PFSK-1 (cell line): ENCODE data around the gene MFSD11.

Experiments
- FOXP2 ChIP-seq: optimal IDR thresholded peaks from 2 replicates; pipeline ENCODE3; 2011; ENCODE audit warnings: borderline replicate concordance, control low read depth, inconsistent platforms; ENCODE audit not compliant: insufficient read depth; ENCODE audit errors: extremely low read length, extremely low read depth
- POLR2AphosphoS5 ChIP-seq: IDR thresholded peaks from 2 replicates; pipeline ENCODE4 v1.6.1; 2012; ENCODE audit warnings: low read depth, mild to moderate bottlenecking, control low read depth, low read length, moderate library complexity
- REST ChIP-seq, 2 experiments: IDR thresholded peaks; 2 replicates each; pipeline versions ENCODE4 v1.6.1 to v1.8.0; 2011 to 2012; ENCODE audit warnings: low read depth in 2 of 2, low read length in 2 of 2, control low read depth in 1 of 2, inconsistent platforms in 1 of 2, mild to moderate bottlenecking in 1 of 2, moderate library complexity in 1 of 2; ENCODE audit not compliant: insufficient read depth in 1 of 2
- SIN3A ChIP-seq: IDR thresholded peaks from 2 replicates; pipeline ENCODE4 v1.6.1; 2012; ENCODE audit warnings: mild to moderate bottlenecking, low read length, moderate library complexity, borderline replicate concordance; ENCODE audit not compliant: insufficient read depth
- TAF1 ChIP-seq: IDR thresholded peaks from 2 replicates; pipeline ENCODE4 v1.6.1; 2012; ENCODE audit warnings: low read length, control low read depth, borderline replicate concordance; ENCODE audit not compliant: insufficient read depth

DNA sequence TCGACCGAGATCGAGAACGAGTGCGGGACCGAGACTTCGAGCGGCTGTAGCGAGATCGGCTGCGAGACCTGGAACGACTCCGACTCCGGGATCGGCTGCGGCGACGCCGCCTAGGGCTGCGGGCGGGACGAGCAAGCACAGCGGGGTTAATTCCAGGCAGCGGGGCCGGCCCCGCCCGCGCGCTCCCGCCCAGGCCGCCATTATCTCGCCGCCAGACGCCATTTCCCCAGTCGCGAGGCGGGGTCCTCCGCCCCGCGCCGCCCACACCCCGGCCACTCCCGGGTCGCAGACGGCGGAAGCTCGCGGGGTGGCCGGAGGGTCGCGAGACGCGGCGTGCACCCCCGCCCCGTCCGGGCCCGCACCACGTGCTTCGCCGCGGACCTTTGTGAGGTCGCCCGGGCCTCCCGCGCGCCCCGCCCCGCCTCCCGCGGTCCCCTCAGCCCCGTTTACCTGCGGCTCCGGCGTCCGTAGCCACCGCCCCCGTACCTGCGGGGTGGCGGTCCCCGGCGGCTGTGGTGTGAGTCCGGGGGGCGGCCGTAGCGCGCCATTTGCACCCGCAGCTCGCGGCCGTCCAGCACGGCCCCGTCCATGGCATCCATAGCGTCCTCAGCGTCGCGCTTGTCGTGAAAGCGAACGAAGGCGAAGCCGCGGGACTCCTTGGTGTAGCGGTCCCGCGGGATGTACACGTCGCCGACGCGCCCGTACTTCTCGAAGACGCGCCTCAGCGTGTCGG, 1.4 kb upstream of the MFSD11 start:
- TF ChIP-seq POLR2AphosphoS5: no peak
- TF ChIP-seq REST (IDR thresholded peaks at IDR 0.05; ENCODE audit: insufficient read depth in 1 of 2, low read depth in 2 of 2, low read length in 2 of 2): no peak
- TF ChIP-seq TAF1: no peak
- TF ChIP-seq SIN3A: peak; percentile 58; the same call in 1 of the 2 replicates
- no peak for TF ChIP-seq FOXP2
